ENCODE data around the gene SPSB3. TPM values are rescaled to one million over a fixed set of nuclear protein-coding genes. Genes with fewer than 3 reads are reported as not detected.

SPSB3 gene
- total RNA-seq, 2 donors from 2014 or later, result 92.2 to 101 TPM

DNA sequence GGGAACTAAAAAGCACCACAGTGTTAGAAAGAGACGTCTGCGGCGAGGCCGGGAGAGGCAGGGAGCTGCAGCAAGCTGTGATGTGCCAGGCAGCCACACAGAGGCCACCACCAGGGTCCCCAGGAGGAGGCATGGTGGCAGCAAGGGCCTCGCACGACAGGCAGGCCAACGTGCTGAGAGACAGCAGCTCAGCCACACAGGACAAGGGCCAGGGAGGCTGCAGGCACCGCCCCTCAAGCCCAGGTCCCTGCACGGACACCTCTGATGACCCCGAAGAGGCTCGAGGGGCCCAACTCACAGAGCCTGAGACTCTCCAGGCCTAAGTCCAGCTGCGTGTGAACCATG is 38.5 kb upstream of the SPSB3 start:
- ATAC-seq, result no peak
- Mint-ChIP-seq H3K27me3 (no peaks in the 10 kb centered on the region), H3K4me3 (no peak overlapping the region), H3K36me3 (ENCODE audit: low read depth) (no peaks in the 10 kb centered on the region), H3K27ac (no peak overlapping the region), H3K4me1 (peaks cover 10% of the 10 kb centered on the region)
- DNase-seq, result no peak
- no peaks in the 10 kb centered on the region for H3K9me3 ChIP-seq (ENCODE audit: control insufficient read depth, low read length, poor library complexity, severe bottlenecking)

DNA sequence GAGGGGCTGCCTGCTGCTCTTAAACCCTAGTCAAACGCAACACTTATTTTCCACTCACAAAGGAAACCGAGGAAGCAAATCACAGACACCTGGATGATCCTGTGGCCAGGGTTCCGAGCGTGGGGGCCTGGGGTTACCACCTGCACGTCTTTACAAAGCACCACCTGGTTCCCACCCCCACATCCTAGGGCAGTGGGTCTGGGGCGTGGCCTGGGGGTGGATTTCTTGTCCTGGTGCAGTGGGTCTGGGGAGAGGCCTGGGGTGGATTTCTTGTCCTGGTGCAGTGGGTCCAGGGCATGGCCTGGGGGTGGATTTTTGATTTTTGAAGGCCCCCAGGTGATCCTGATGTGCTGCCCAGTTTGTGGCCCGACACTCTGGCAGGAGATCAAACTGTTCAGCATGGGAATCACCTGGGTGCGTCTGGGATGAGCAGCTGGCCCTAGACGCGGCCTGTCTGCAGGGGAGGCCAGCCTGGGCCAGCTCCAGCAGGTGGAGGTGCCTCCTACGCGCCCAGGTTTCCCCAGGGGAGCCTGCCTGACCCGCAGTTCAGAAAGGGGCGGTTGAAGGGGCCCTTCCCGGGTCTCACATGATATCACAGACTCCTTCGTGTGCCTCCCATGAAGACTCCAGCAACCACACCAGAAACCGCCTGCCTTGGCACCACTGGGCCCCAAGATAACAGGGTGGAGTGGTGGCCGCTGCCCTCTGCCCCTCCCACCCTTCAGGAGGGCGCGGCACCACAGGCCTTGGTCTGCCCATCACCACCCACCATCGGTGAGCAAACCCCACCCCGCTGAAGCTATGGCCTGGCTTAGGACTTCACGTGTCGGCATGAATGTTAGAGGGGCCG is 38.0 kb upstream of the SPSB3 start:
- Mint-ChIP-seq H3K27ac (no peak overlapping the region), H3K4me3 (no peak overlapping the region), H3K36me3 (ENCODE audit: low read depth) (no peaks in the 10 kb centered on the region), H3K4me1 (peaks cover 7% of the 10 kb centered on the region), H3K27me3 (no peaks in the 10 kb centered on the region)
- DNase-seq (no peak), ATAC-seq (no peak)
- no peaks in the 10 kb centered on the region for H3K9me3 ChIP-seq (ENCODE audit: control insufficient read depth, low read length, poor library complexity, severe bottlenecking)

- ATAC-seq (no peak), DNase-seq (no peak)
- no peaks in the 10 kb centered on the region for H3K27me3 Mint-ChIP-seq
- no peaks in the 10 kb centered on the region for H3K36me3 Mint-ChIP-seq (ENCODE audit: low read depth)
- H3K9me3 ChIP-seq (ENCODE audit: control insufficient read depth, low read length, poor library complexity, severe bottlenecking), result no peaks in the 10 kb centered on the region
- H3K4me1 Mint-ChIP-seq, result peaks cover 11% of the 10 kb centered on the region
- H3K27ac Mint-ChIP-seq, result peak overlapping the region; percentile 29
- no peak overlapping the region for H3K4me3 Mint-ChIP-seq
Measured at GRCh38 chr16:1819611-1820010, 37.2 kb upstream of the SPSB3 start.

- DNase-seq (no peak), ATAC-seq (no peak)
- no peak overlapping the region for H3K4me3 Mint-ChIP-seq
Measured at GRCh38 chr16:1818873-1819525, 36.6 kb upstream of the SPSB3 start.

DNA sequence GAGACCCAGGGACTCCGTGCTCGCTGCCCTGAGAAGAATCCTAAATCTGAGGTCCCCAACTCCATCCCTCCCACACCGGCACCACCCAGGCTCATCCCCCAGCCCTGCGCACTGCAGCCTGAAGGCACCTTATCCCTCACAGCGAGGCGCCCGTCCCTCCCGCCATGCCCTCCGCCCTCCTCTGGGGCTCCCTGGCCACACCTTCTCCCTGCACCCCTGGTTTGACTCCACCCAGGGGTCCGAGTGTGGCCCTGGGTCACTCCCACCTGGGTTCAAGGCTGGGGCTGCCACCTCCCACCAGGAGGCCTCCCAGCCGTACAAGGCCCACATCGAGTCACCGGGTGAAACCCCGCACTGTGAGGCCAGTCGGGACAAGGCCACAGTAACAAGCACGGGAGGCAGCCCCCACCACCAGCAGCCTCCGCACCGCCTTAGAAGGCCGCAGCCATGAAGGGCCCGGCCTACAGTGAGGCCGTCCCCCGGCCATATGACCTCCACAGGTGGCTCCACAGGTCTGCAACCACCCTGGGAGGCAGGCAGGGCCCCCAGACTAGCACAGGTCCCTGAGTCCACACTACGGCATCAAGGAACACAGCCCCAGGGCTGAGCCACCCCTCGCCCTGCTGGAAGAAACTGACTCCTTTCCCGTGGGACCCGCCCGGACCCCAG is 36.0 kb upstream of the SPSB3 start:
- Mint-ChIP-seq H3K27ac (no peak overlapping the region), H3K27me3 (no peaks in the 10 kb centered on the region), H3K4me3 (no peak overlapping the region), H3K36me3 (ENCODE audit: low read depth) (peaks cover under 1% of the 10 kb centered on the region), H3K4me1 (peaks cover 9% of the 10 kb centered on the region)
- DNase-seq (no peak), ATAC-seq (no peak)
- H3K9me3 ChIP-seq (ENCODE audit: control insufficient read depth, low read length, poor library complexity, severe bottlenecking), result no peaks in the 10 kb centered on the region

More at GRCh38 chr16:1818873-1819525, 36.6 kb upstream of the SPSB3 start:
- H3K36me3 Mint-ChIP-seq (ENCODE audit: low read depth), result no peaks in the 10 kb centered on the region
- no peaks in the 10 kb centered on the region for H3K27me3 Mint-ChIP-seq
- H3K9me3 ChIP-seq (ENCODE audit: control insufficient read depth, low read length, poor library complexity, severe bottlenecking), result no peaks in the 10 kb centered on the region
- H3K27ac Mint-ChIP-seq, result no peak overlapping the region
- peaks cover 9% of the 10 kb centered on the region for H3K4me1 Mint-ChIP-seq

- H3K36me3 Mint-ChIP-seq (ENCODE audit: low read depth), result peaks cover 4% of the 10 kb centered on the region
- H3K4me3 Mint-ChIP-seq, result no peak overlapping the region
- DNase-seq, result no peak
- no peaks in the 10 kb centered on the region for H3K9me3 ChIP-seq (ENCODE audit: control insufficient read depth, low read length, poor library complexity, severe bottlenecking)
- peaks cover 13% of the 10 kb centered on the region for H3K4me1 Mint-ChIP-seq
- no peak for ATAC-seq
- H3K27me3 Mint-ChIP-seq, result no peaks in the 10 kb centered on the region
- H3K27ac Mint-ChIP-seq, result no peak overlapping the region
Measured at GRCh38 chr16:1817716-1818115, 35.3 kb upstream of the SPSB3 start.

GRCh38 chr16:1817276-1817589 is 34.9 kb upstream of the SPSB3 start:
- Mint-ChIP-seq H3K4me3 (no peak overlapping the region), H3K36me3 (ENCODE audit: low read depth) (peaks cover 4% of the 10 kb centered on the region), H3K27ac (no peak overlapping the region), H3K4me1 (peaks cover 13% of the 10 kb centered on the region), H3K27me3 (no peaks in the 10 kb centered on the region)
- no peak for ATAC-seq
- H3K9me3 ChIP-seq (ENCODE audit: control insufficient read depth, low read length, poor library complexity, severe bottlenecking), result no peaks in the 10 kb centered on the region
- no peak for DNase-seq

DNA sequence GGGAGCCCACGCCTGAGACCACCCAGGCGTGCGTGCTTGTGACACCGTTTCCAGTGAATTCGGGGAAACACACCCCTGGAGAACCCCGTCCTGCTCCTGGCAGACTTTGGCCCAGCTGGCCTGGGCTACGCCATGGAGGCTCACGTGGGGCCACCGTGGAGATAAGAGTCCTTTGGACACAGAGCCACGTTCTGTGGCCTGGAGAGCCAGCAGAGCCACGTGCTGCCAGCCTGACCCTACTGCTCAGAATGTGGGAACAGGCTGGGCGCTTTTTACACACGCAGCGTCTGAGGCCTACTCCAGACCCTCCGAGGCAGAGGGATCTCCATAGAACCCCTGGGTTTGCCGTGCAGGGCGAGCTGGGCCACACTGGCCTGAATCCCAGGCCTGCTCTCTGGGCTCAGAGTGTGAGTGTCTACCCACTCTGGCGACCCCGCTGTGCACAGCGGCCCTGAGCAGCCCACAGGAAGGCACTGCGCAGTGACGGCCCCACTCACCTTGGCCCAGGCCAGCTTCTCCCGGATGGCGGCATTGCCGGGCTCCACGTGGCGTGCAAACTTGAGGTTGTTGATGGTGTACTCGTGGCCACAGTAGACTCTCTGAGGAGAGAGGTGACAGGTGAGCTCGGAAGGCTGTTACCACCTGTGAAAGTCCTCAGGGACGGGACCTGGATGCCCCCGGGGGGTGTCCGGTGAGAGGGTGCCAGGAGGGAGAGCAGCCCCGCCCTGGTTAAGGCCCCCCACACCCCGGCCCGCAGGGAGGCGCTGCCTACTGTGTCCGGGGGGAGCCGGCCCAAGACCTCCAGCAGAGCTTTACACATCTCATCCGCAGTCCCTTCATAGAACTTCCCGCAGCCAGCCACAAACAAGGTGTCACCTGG is 34.3 kb upstream of the SPSB3 start:
- no peaks in the 10 kb centered on the region for H3K9me3 ChIP-seq (ENCODE audit: control insufficient read depth, low read length, poor library complexity, severe bottlenecking)
- peaks cover 4% of the 10 kb centered on the region for H3K36me3 Mint-ChIP-seq (ENCODE audit: low read depth)
- no peak overlapping the region for H3K4me3 Mint-ChIP-seq
- peaks cover 13% of the 10 kb centered on the region for H3K4me1 Mint-ChIP-seq
- ATAC-seq (no peak), DNase-seq (no peak)
- no peaks in the 10 kb centered on the region for H3K27me3 Mint-ChIP-seq
- no peak overlapping the region for H3K27ac Mint-ChIP-seq

DNA sequence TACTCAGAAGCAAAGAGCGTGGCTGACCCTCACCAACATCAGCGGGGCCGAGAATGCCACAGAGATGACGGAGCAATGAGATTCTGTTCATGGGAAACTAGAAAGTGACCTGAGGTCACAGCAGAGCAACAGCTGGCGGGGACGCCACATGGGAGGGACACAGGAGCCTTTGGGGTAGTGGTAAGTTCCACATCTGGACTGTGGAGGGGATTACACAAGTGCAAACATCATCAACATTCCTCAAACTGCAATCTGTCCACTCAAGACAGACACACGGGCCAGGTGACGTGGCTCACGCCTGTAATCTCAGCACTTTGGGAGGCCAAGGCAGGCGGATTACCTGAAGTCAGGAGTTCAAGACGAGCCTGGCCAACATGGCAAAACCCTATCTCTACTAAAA is 33.1 kb upstream of the SPSB3 start:
- H3K4me1 Mint-ChIP-seq, result peaks cover 13% of the 10 kb centered on the region
- no peak overlapping the region for H3K27ac Mint-ChIP-seq
- ATAC-seq (no peak), DNase-seq (no peak)
- H3K9me3 ChIP-seq (ENCODE audit: control insufficient read depth, low read length, poor library complexity, severe bottlenecking), result no peaks in the 10 kb centered on the region
- H3K36me3 Mint-ChIP-seq (ENCODE audit: low read depth), result peaks cover 4% of the 10 kb centered on the region
- no peak overlapping the region for H3K4me3 Mint-ChIP-seq
- H3K27me3 Mint-ChIP-seq, result no peaks in the 10 kb centered on the region

DNA sequence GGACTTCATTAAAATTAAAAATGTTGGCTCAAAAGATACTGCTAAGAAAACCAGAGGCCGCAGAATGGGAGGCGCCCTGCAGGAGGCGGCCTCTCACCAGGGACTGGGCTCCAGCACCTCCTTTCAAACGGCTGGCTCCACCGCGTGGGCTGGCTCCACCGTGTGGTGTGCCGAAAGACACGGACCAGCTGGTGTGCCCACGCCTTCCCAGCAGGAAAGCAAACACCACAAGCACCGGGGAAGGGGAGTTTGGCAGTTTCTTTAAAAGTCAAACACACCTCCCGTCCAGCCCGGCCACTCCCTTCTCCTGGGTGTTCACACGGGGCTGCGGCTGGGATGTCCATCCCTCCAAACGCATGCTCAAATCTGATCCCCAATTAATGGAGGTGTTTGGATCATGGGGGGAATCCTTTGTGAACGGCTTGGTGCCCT is 30.4 kb upstream of the SPSB3 start:
- Mint-ChIP-seq H3K27ac (peak overlapping the region; percentile 65), H3K4me3 (no peak overlapping the region), H3K27me3 (no peaks in the 10 kb centered on the region), H3K4me1 (peaks cover 12% of the 10 kb centered on the region), H3K36me3 (ENCODE audit: low read depth) (peaks cover 4% of the 10 kb centered on the region)
- ATAC-seq (peak; percentile 82), DNase-seq (no peak)
- no peaks in the 10 kb centered on the region for H3K9me3 ChIP-seq (ENCODE audit: control insufficient read depth, low read length, poor library complexity, severe bottlenecking)

GRCh38 chr16:1810536-1810935 is 28.2 kb upstream of the SPSB3 start:
- H3K27ac Mint-ChIP-seq, result peak overlapping the region; percentile 3
- peaks cover 12% of the 10 kb centered on the region for H3K4me1 Mint-ChIP-seq
- H3K27me3 Mint-ChIP-seq, result no peaks in the 10 kb centered on the region
- no peak overlapping the region for H3K4me3 Mint-ChIP-seq
- H3K36me3 Mint-ChIP-seq (ENCODE audit: low read depth), result peaks cover 5% of the 10 kb centered on the region
- no peaks in the 10 kb centered on the region for H3K9me3 ChIP-seq (ENCODE audit: control insufficient read depth, low read length, poor library complexity, severe bottlenecking)
- DNase-seq, result no peak
- no peak for ATAC-seq

- DNase-seq, result no peak
- no peaks in the 10 kb centered on the region for H3K9me3 ChIP-seq (ENCODE audit: control insufficient read depth, low read length, poor library complexity, severe bottlenecking)
- Mint-ChIP-seq H3K4me1 (peaks cover 9% of the 10 kb centered on the region), H3K4me3 (no peak overlapping the region), H3K27me3 (no peaks in the 10 kb centered on the region), H3K27ac (peak overlapping the region; percentile 3), H3K36me3 (ENCODE audit: low read depth) (peaks cover 6% of the 10 kb centered on the region)
- no peak for ATAC-seq
Measured at GRCh38 chr16:1810106-1810505, 27.7 kb upstream of the SPSB3 start.

DNA sequence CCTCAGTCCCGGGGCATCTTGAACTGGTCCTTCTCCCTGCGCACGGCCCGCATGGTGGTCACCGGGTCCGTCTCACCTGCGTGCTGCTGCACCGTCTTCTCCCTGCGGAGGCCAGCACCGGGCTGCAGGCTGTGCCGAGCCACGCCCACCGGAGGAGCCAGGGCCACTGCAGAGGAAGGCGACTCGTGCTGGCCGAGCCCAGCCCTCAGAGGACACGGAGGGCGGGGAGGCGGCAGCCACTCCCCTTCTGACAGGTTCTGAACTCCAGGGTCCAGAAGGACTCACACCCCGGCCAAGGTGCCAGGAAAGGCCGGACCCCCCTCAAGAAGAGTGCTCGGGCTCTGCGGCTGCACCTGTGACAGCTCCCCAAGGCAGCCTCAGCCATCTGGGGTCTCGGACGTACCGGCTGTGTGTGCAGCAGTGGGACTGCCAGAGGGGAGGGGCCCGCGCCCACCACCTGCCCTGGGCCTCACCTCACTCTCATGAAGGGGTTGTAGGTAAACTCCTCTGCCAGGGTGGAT is 27.0 kb upstream of the SPSB3 start:
- H3K27me3 Mint-ChIP-seq, result no peaks in the 10 kb centered on the region
- H3K4me1 Mint-ChIP-seq, result peaks cover 6% of the 10 kb centered on the region
- H3K9me3 ChIP-seq (ENCODE audit: control insufficient read depth, low read length, poor library complexity, severe bottlenecking), result no peaks in the 10 kb centered on the region
- no peak for DNase-seq
- H3K4me3 Mint-ChIP-seq, result no peak overlapping the region
- peaks cover 6% of the 10 kb centered on the region for H3K36me3 Mint-ChIP-seq (ENCODE audit: low read depth)
- H3K27ac Mint-ChIP-seq, result no peak overlapping the region
- ATAC-seq, result no peak
